Activated T-helper 17 cell treated with anti-CD3 and anti-CD28 coated beads, Interleukin-2, amount 50 U/mL, for 72 hours (primary cell): ENCODE measurements around the gene SELENOF. TPM values are rescaled to one million over a fixed set of nuclear protein-coding genes. Genes with fewer than 3 reads are reported as not detected.
A peak's percentile ranks its signal among the peaks of the same experiment; 100 is the strongest.

Experiments used
- ATAC-seq: fragments of 150-1000 bp; cut with Tn5 transposase; replicated peaks from 2 replicates; pipeline ENCODE4 v1.10.0; 2021; ENCODE audit warnings: mild to moderate bottlenecking, moderate library complexity
- H3K27ac Mint-ChIP-seq: one replicate; pipeline ENCODE4 v1.8.0; 2022; ENCODE audit warnings: mixed read lengths
- H3K27me3 Mint-ChIP-seq: one replicate; pipeline ENCODE4 v1.8.0; 2022; ENCODE audit warnings: mixed read lengths
- H3K36me3 Mint-ChIP-seq: one replicate; pipeline ENCODE4 v1.8.0; 2022; ENCODE audit warnings: low read depth, mild to moderate bottlenecking, mixed read lengths
- H3K4me1 Mint-ChIP-seq: one replicate; pipeline ENCODE4 v1.8.0; 2022; ENCODE audit warnings: mixed read lengths
- H3K4me3 Mint-ChIP-seq: one replicate; pipeline ENCODE4 v1.8.0; 2022; ENCODE audit warnings: mild to moderate bottlenecking, mixed read lengths
- H3K9me3 Mint-ChIP-seq: one replicate; pipeline ENCODE4 v1.8.0; 2022; ENCODE audit warnings: mixed read lengths
- total RNA-seq, 2 donors: library from RNA; stranded (reverse); gene quantifications; one replicate each; pipeline ENCODE4 v1.2.3, GENCODE V29; 2022

The SELENOF gene
- total RNA-seq, 2 donors from 2014 or later = 90.9 to 153 TPM

DNA sequence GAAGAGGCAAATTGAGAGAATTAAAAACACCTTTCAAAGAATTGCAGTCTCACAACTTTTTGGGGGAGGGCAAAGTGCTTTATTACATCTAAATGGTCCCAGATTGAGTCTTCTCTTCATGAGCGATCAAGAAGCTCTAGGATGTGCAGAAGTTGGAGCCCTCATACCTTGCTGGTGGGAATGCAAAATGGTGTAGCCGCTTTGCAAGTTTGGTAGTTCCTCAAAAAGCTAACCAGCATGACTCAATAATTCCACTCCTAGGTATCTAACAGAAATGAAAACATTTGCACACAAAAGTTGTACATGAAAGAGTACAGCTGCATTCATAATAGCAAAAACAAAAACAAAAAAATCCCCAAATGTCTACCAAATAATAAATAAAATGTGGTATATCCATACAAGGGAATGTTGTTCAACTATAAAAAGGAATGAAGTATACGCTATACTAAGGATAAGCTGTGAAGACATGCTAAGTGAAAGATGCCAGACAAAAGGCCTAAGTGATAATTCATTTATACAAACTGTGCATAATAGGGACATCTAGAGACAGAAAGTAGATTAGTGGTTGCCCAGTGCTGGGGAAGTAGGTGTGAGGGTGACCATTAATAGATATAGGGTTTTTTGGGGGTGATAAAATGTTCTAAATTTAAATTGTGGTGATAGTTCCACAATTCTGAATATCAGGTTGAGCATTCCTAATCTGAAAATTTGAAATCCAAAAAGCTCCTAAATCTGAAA is 55.2 kb downstream of the SELENOF start:
- H3K27me3 Mint-ChIP-seq = no peaks in the 10 kb centered on the region
- H3K9me3 Mint-ChIP-seq = no peaks in the 10 kb centered on the region

DNA sequence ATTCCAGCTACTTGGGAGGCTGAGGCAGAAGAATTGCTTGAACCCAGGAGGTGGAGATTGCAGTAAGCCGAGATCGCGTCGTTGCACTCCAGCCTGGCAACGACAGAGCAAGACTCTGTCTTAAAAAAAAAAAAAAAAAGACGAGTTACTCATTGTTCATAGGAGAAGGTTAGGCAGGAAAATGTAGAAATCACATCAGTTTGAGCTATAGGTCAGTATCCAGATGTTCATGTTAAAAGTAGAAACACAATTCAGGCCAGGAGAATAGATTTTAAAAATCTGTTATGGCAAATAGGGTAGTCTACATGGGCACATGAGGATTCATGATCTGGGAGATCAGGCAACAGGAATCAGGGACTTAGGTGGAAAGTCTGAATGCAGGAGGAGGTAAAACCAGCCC is 57.7 kb downstream of the SELENOF start:
- H3K4me3 Mint-ChIP-seq = no peak overlapping the region
- H3K27me3 Mint-ChIP-seq = no peaks in the 10 kb centered on the region
- no peaks in the 10 kb centered on the region for H3K9me3 Mint-ChIP-seq
- ATAC-seq = no peak
- H3K36me3 Mint-ChIP-seq = peaks cover under 1% of the 10 kb centered on the region
- no peak overlapping the region for H3K27ac Mint-ChIP-seq
- H3K4me1 Mint-ChIP-seq = no peaks in the 10 kb centered on the region

More for the DNA sequence above, 55.2 kb downstream of the SELENOF start:
- no peak overlapping the region for H3K27ac Mint-ChIP-seq
- H3K4me1 Mint-ChIP-seq = no peaks in the 10 kb centered on the region
- no peak for ATAC-seq
- H3K36me3 Mint-ChIP-seq = peaks cover 15% of the 10 kb centered on the region
- H3K4me3 Mint-ChIP-seq = no peak overlapping the region

DNA sequence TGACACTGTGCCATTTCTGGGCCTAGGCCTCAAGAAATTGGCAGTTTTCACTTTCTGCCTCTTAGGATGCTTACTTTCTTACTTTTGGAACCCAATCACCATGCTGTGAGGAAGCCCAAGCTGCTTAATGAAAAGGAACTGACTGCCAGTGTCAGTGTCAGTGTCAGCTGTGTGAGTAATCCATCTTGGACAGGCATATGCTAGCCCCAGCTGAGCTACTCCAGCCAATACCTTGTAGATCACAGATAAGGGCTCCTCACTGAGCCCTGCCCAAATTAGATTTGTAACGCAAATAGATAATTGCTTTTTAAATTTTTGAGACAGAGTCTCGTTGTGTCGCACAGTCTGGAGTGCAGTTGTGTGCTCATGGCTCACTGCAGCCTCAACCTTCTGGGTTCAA is 59.6 kb downstream of the SELENOF start:
- Mint-ChIP-seq H3K4me1 (no peaks in the 10 kb centered on the region), H3K36me3 (no peaks in the 10 kb centered on the region), H3K4me3 (no peak overlapping the region), H3K27me3 (no peaks in the 10 kb centered on the region), H3K27ac (no peak overlapping the region), H3K9me3 (no peaks in the 10 kb centered on the region)
- ATAC-seq = no peak

DNA sequence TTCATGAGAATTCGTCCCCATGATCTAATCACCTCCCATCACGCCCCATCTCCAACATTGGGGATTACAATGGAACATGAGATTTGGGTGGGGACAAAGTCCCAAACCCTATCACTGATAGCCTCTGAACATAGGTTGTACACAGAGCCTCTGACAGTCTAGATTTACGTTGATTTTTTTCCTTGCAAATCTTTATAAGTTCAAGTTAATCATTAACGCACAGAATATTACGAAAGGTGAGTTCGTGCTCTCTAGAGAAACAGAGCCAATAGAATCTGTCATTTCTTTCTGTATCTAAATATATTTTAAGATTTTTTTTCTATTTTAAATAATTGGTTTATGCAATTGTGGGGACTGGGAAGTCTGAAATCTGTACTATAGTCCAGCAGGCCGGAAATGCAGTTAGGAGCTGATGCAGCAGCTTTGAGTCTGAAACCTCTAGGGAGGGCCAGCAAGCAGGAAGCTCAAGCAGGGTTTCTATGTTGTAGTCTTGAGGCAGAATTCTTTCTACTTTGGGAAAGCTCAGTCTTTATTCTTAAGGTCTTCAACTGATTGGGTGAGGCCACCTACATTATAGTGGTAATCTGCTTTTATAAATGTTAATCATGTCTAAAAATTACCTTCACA is 61.0 kb downstream of the SELENOF start:
- no peaks in the 10 kb centered on the region for H3K4me1 Mint-ChIP-seq
- H3K4me3 Mint-ChIP-seq = no peak overlapping the region

DNA sequence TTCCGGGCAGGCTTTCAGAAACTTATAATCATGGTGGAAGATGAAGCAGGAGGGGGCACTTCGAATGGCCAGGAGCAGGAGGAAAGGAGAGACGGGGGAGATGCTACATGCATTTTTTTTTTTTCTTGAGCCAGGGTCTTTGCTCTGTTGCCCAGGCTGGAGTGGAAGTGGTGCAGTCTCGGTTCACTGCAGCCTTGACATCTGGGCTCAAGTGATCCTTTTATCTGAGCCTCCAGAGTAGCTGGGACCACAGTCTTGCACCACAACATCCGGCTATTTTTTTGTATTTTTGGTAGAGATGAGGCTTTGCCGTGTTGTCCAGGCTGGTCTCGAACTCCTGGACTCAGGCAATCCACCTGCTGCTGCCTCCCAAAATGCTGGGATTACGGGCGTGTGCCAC is 61.6 kb downstream of the SELENOF start:
- Mint-ChIP-seq H3K9me3 (no peaks in the 10 kb centered on the region), H3K27ac (no peak overlapping the region), H3K4me3 (no peak overlapping the region), H3K36me3 (no peaks in the 10 kb centered on the region), H3K4me1 (no peaks in the 10 kb centered on the region), H3K27me3 (no peaks in the 10 kb centered on the region)
- no peak for ATAC-seq

More for the DNA sequence above, 61.0 kb downstream of the SELENOF start:
- H3K27me3 Mint-ChIP-seq = no peaks in the 10 kb centered on the region
- H3K9me3 Mint-ChIP-seq = no peaks in the 10 kb centered on the region
- no peak for ATAC-seq
- H3K36me3 Mint-ChIP-seq = no peaks in the 10 kb centered on the region
- no peak overlapping the region for H3K27ac Mint-ChIP-seq

DNA sequence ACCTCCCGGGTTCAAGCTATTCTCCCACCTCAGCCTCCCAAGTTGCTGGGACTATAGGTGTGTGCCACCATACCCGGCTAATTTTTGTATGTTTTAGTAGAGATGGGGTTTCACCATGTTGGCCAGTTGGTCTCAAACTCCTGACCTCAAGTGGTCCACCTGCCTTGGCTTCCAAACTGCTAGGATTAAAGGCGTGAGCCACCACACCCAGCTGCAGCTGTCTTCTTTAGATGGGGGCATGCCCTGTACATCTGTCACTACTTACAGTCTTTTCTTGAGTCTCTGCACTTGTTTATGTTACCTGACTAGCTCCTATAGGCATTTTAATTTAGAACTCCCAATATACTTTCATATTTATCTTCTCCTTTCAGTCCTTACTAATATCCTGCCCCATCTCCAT is 64.2 kb downstream of the SELENOF start:
- no peaks in the 10 kb centered on the region for H3K27me3 Mint-ChIP-seq
- H3K36me3 Mint-ChIP-seq = no peaks in the 10 kb centered on the region
- H3K4me1 Mint-ChIP-seq = no peaks in the 10 kb centered on the region

DNA sequence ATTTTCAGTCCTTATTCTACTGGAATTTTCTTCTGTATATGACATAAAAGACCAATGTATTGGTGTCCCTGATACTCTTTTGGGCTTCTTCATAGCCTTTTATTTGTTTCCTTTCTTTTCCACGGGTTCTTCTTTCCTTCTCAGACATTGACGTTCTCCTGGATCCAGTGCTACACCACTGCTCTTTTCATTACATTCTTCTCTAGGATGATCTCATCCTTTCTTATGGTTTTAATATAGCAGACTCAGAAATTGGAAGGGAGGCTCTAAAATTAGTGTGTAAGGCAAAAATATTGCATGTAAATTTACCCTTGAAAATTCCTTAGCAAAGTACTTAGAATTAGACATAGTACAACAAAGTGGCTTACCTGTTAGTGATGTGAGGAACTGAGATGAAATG is 65.3 kb downstream of the SELENOF start:
- Mint-ChIP-seq H3K4me1 (no peaks in the 10 kb centered on the region), H3K27me3 (no peaks in the 10 kb centered on the region), H3K27ac (no peak overlapping the region), H3K4me3 (no peak overlapping the region), H3K9me3 (no peaks in the 10 kb centered on the region), H3K36me3 (no peaks in the 10 kb centered on the region)
- ATAC-seq = no peak

More for the DNA sequence above, 64.2 kb downstream of the SELENOF start:
- H3K4me3 Mint-ChIP-seq = no peak overlapping the region
- H3K27ac Mint-ChIP-seq = no peak overlapping the region
- no peaks in the 10 kb centered on the region for H3K9me3 Mint-ChIP-seq
- no peak for ATAC-seq

DNA sequence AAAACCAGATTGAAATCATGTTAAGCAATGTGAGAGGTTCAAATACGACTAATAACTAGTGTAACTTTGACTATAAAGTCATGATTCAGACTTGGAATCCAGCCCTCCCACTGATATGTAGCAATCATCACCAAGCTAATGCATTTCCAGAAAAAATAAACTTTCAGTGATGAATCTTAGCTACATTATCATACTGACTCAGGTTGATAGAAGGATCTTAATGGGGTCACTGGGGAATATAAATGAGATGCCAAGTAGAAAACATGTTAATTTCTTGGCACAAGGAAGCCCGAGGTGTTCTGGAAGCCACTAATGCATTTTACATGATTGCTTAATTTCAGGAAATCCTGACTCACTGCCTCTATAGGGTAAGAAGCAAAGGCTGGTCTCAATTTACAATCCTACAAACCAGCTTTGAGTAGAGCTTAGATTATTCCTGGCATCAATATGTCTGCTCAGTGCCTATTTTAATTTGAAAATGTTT is 67.7 kb downstream of the SELENOF start:
- no peaks in the 10 kb centered on the region for H3K4me1 Mint-ChIP-seq
- peak; percentile 54 for ATAC-seq
- no peaks in the 10 kb centered on the region for H3K27me3 Mint-ChIP-seq
- H3K4me3 Mint-ChIP-seq = no peak overlapping the region
- H3K36me3 Mint-ChIP-seq = no peaks in the 10 kb centered on the region
- no peak overlapping the region for H3K27ac Mint-ChIP-seq
- no peaks in the 10 kb centered on the region for H3K9me3 Mint-ChIP-seq

DNA sequence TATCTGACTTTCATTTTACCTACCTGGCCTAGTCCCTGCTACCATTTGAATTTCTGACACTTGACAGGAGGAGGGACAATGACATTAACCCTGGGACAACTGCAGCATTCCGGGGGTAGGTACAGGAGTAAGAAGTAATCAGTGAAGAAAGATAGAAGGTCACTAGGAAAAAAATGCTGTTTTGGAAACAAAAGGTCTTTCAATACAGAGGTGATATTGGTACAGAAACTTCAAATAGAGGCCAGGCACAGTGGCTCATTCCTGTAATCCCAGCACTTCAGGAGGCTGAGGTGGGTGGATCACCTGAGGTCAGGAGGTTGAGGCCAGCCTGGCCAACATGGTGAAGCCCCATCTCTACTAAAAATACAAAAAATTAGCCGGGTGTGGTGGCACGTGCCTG is 68.4 kb downstream of the SELENOF start:
- Mint-ChIP-seq H3K36me3 (no peaks in the 10 kb centered on the region), H3K9me3 (no peaks in the 10 kb centered on the region), H3K27me3 (no peaks in the 10 kb centered on the region), H3K4me1 (no peaks in the 10 kb centered on the region), H3K4me3 (no peak overlapping the region), H3K27ac (no peak overlapping the region)
- no peak for ATAC-seq

DNA sequence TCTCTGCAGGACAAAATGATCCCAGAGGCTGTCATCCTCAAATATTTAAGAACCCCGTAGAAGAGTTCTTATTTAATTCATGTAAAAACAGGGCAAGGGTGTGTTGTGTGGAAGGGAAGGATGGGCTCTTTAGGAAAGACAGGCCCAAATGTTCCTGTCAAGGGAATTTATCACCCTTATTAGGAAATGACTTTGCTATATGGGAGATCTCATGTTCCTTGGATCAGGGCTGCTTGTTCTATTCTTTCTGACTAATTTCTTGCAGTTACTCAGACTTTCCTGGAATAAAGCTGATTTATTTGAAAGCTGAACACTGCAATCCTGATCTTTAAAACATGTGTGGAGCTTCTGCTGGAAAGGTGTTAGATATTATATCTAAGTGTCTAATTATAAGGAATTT is 72.8 kb downstream of the SELENOF start:
- H3K27ac Mint-ChIP-seq = no peak overlapping the region
- no peaks in the 10 kb centered on the region for H3K36me3 Mint-ChIP-seq
- H3K4me1 Mint-ChIP-seq = no peaks in the 10 kb centered on the region
- no peaks in the 10 kb centered on the region for H3K27me3 Mint-ChIP-seq
- ATAC-seq = no peak
- no peaks in the 10 kb centered on the region for H3K9me3 Mint-ChIP-seq
- H3K4me3 Mint-ChIP-seq = no peak overlapping the region

DNA sequence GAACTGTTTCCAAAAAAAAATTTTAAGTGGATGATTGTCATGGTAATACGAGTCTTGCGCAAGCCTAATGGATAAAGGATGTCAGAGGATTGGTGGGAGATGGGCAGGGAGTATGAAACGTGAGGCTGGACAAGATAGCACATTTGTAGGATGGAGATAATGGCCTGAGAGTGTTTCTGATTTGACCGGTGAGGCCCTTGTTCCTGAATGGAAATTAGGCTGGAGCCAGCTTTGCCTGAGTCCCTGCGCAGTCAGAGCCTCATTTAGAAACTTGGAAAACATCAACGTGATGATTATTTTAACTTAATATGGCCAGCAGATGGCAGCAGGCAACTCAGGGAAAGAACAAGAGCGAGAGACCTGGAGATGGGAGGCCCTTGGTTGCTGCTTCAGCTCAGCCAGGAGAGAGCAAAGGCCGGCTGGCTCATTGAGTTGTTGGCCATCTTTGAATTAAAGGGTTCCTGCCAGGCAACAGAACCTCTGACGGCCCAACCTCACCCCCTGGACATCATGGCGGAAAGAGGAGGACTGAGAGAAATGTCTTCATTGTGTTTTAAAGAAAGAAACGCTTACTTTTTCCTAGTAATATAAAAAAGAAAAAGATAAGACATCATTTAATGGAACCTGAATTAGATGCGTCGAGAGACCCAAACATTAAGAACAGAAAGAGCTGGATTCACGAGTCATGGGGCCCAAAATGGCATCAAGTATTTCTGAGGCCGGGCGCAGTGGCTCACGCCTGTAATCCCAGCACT is 80.3 kb downstream of the SELENOF start:
- Mint-ChIP-seq H3K4me3 (no peak overlapping the region), H3K27me3 (no peaks in the 10 kb centered on the region), H3K36me3 (no peaks in the 10 kb centered on the region), H3K4me1 (peaks cover 4% of the 10 kb centered on the region), H3K9me3 (no peaks in the 10 kb centered on the region), H3K27ac (no peak overlapping the region)
- ATAC-seq = peak; percentile 72

DNA sequence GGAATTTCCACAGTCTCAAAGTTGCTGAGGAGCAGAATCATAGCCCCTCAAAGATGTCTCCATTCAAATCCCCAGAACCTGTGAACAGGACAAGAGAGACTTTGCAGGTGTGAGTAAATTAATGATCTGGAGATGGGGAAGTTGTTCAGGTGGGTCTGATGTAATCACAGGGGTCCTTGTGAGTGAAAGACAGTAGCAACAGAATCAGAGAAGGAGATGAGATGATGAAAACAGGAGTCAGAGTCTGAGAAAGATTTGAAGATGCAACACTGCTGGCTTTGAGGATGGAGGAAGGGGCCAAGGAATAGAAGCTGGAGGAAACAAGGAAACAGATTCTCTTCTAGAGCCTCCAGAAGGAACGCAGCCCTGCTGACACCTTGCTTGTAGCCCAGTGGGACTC is 81.5 kb downstream of the SELENOF start:
- no peak for ATAC-seq
- Mint-ChIP-seq H3K9me3 (no peaks in the 10 kb centered on the region), H3K4me1 (peaks cover 4% of the 10 kb centered on the region), H3K4me3 (no peak overlapping the region), H3K36me3 (no peaks in the 10 kb centered on the region), H3K27me3 (no peaks in the 10 kb centered on the region), H3K27ac (no peak overlapping the region)

DNA sequence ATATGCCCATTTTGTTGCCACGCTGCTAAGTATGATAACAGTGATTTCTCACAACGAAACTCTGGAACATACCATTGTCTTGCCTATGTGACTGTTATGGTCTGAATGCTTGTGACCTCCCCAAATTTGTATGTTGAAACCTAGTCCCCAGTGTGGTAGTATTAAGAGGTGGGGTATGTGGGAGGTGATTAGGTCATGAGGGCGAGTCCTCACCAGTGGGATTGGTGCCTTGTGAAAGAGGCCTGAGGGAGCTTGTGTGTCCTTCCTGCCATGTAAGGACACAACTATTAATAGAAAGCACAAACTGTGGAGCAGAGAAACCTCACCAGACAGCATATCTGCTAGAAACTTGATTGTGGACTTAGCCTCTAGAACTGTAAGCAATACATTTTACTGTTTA is 84.6 kb downstream of the SELENOF start:
- peaks cover 4% of the 10 kb centered on the region for H3K4me1 Mint-ChIP-seq
- no peak for ATAC-seq
- H3K4me3 Mint-ChIP-seq = no peak overlapping the region
- no peaks in the 10 kb centered on the region for H3K9me3 Mint-ChIP-seq
- H3K27ac Mint-ChIP-seq = no peak overlapping the region
- no peaks in the 10 kb centered on the region for H3K36me3 Mint-ChIP-seq
- H3K27me3 Mint-ChIP-seq = no peaks in the 10 kb centered on the region

DNA sequence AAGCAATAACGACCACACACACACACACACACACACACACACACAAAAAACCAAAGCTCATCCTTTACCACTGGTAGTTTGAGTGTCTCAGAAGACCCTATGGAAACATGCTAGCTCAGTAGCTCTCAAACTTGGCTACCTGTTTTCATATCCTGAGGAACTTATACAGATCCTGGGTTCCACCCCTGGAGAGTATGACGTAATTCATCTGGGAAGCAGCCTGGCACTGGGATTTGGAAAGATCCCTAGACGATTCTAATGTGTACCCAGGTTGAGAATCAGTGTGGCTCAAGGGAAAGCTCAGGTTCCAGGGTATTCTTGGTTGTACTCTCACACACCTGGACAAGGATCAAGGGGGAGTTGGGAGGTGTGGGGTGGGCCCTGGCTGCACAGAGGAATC is 85.9 kb downstream of the SELENOF start:
- H3K4me3 Mint-ChIP-seq = no peak overlapping the region
- no peaks in the 10 kb centered on the region for H3K36me3 Mint-ChIP-seq
- no peaks in the 10 kb centered on the region for H3K4me1 Mint-ChIP-seq
- H3K27me3 Mint-ChIP-seq = peaks cover 3% of the 10 kb centered on the region
- ATAC-seq = no peak
- no peaks in the 10 kb centered on the region for H3K9me3 Mint-ChIP-seq
- no peak overlapping the region for H3K27ac Mint-ChIP-seq

DNA sequence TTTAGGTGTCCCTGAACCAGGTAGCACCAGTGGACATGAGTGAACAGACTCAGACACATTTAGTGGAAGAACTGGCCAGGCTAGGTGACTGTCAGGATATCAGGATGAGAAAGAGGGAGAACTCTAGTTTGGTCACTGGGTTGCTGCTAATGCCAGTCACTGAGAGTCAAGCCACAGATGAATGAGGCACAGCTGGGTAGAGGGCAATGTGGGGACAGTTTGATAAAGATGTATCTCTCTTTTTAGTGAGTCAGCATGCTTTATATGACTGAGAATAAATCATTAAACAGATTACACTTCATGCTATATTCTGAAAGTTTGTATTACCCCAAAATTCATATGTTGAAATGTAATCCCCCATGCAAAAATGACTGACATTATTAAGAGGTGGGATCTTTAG is 87.1 kb downstream of the SELENOF start:
- H3K4me3 Mint-ChIP-seq = no peak overlapping the region
- no peak for ATAC-seq

More for the DNA sequence above, 87.1 kb downstream of the SELENOF start:
- H3K27me3 Mint-ChIP-seq = peaks cover 8% of the 10 kb centered on the region
- no peak overlapping the region for H3K27ac Mint-ChIP-seq
- H3K9me3 Mint-ChIP-seq = no peaks in the 10 kb centered on the region
- H3K4me1 Mint-ChIP-seq = no peaks in the 10 kb centered on the region
- H3K36me3 Mint-ChIP-seq = no peaks in the 10 kb centered on the region
